CD4-positive, alpha-beta T cell treated with Interleukin-15 for 4 hours (primary cell): ENCODE measurements around the gene SMC1B.
"Not testable (repeated sequence)": the region's sequence is repeated elsewhere in the genome, so short reads cannot be mapped to it uniquely, and the experiment has no call there.

ENCODE experiments used
- DNase-seq: peaks from one replicate; pipeline ENCODE4 v3.0.0-alpha.2; 2020; ENCODE audit warnings: low spot score

SMC1B gene

DNA sequence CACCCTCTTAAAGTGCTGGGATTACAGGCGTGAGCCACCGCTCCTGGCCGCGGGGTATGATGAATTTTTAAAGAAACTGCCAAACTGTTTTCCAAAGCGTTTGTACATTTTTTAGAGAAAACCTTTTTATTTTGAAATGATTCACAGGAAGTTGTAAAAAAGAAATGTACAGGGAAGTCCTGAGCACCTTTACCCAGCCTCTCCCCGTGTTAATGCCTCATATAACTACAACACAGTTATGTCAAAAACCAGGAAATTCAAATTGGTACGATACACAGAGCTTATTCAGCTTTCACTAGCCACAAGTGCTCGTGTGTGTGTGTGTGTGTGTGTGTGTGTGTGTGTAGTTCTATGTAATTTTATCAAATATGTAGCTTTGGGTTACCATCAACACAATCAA, 110.6 kb downstream of the SMC1B start:
- no peak for DNase-seq

DNA sequence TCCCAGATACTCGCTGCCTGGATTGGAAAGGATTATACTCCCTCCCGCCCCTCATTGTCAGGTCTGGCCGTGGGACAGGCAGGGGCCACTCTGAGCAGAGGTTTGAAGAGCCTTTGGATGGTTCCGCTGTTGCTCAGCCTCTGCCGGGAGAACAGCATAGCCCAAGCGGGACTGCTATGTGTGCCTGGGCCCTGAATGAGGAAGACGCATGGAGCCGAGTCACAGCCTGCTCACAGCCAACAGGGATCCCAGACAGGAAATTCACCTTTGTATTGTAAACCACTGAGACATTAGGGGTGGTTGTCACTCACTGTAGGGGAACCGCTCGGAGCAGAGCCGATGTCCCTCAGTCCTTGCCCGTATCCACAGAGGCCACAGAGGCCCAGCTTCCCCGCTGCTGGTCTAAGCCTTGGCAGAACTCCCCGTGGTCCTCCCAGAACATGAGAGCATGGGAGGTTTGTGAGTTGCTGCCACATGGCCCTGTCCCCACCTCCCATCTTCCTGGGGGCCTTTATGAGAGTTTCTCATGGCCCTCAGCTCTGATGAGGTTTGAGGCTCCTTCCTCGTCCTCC, 114.4 kb downstream of the SMC1B start:
- no peak for DNase-seq

DNA sequence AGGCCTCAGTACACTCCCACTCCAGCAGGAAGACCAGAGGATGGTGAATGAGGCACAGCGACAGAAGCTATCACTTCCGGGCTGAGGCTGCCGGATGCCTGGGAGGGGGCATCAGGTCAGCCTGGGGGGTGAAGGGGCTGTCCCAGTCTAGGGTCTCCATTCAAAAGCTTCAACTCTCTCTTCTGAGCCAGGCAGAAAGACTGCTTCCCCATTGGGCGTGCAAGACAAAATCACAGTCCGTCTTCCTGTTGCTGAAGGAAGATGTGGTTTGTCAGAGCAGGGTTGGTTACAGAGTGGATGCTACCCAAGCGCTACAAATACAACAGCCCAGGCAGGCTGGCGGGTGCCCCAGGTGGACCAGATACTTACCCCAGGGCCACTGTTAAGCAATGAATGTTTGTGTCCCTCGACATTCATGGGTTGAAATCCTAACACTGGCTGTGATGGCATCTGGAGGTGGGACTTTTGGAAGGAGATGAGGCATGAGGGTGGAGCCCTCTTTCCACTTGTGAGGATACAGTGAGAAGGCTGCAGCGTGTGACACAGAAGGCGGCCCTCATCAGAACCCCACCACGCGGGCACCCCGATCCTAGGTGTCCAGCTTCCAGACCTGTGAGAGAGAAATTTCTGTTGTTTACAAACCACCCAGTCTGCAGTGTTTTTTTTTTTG, 116.6 kb downstream of the SMC1B start:
- peak; percentile 50 for DNase-seq

DNA sequence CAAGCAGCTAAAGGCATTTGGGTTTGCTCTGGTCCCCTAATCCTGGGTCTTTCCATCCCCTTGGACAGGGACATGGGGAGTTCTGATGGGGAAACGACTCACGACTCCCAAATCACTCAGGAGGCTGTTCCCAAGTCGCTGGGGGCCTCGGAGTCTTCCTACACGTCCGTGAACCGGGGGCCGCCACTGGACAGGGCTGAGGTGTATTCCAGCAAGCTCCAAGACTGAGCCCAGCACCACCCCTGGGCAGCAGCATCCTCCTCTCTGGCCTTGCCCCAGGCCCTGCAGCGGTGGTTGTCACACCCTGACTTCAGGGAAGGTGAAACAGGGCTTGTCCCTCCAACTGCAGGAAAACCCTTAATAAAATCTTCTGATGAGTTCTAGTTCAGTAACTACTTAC, 117.9 kb downstream of the SMC1B start:
- DNase-seq: no peak

DNA sequence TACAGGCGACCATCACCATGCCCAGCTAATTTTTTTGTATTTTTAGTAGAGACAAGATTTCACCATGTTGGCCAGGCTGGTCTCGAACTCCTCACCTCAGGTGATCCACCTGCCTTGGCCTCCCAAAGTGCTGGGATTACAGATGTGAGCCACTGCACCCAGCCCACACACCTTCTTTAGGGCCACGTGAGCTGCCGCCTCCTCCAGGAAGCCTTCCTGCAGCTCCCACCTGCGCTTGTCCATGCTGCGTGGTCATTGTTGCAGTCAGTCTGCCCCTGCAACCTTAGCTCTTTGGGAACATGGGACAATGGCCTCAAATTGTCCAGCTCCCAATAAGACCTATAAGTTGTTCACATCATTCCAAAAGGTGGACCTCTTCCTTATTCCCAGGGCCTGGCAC, 118.4 kb downstream of the SMC1B start:
- not testable (repeated sequence) for DNase-seq
